ENCODE data around the gene TBCK. TPM values are rescaled to one million over a fixed set of nuclear protein-coding genes. Genes with fewer than 3 reads are reported as not detected.

TBCK gene
- total and polyA plus RNA-seq, 4 experiments from 2014 or later = 23.7 to 62.3 (median 43.1) TPM

GRCh38 chr4:106289737-106290136, 26.3 kb downstream of the TBCK start:
- Histone ChIP-seq H3K27me3 (ENCODE audit: insufficient read depth, low read length) (no peaks in the 10 kb centered on the region), H3K27ac (ENCODE audit: low read depth, low read length) (no peak overlapping the region), H3K4me3 (ENCODE audit: low read length in 2 of 2) (no peak overlapping the region), H3K9me3 (ENCODE audit: control insufficient read depth in 1 of 2, low read length in 2 of 2) (no peaks in the 10 kb centered on the region), H3K36me3 (ENCODE audit: insufficient read depth, low read length) (peaks cover 5% of the 10 kb centered on the region), H3K4me1 (ENCODE audit: insufficient read depth, low read length) (no peaks in the 10 kb centered on the region)
- ChIA-PET POLR2A (ENCODE audit: partially characterized antibody) (no interaction called here), CTCF (ENCODE audit: partially characterized antibody) (no interaction called here)
- H3K4me1 Mint-ChIP-seq = peaks cover 0 to 3% (median 0%) of the 10 kb centered on the region in 4 donors
- no peaks in the 10 kb centered on the region for H3K27me3 Mint-ChIP-seq
- no peak overlapping the region for H3K27ac Mint-ChIP-seq
- DNase-seq = no peak
- H3K4me3 Mint-ChIP-seq = no peak overlapping the region
- no peaks in the 10 kb centered on the region for H3K9me3 Mint-ChIP-seq
- H3K36me3 Mint-ChIP-seq = peaks cover 38 to 50% of the 10 kb centered on the region in 2 donors
- intact Hi-C loops (cut with micrococcal nuclease) = no loop called here

GRCh38 chr4:106287353-106287969, 28.5 kb downstream of the TBCK start:
- H3K9me3 Mint-ChIP-seq = peaks cover 0 to 2% (median 0%) of the 10 kb centered on the region in 8 donors
- no peak overlapping the region for H3K27ac ChIP-seq (ENCODE audit: low read depth, low read length)
- no peak overlapping the region for H3K27ac Mint-ChIP-seq
- H3K36me3 ChIP-seq (ENCODE audit: insufficient read depth, low read length) = no peaks in the 10 kb centered on the region
- H3K4me3 Mint-ChIP-seq = no peak overlapping the region
- intact Hi-C loops (cut with micrococcal nuclease) = no loop called here
- H3K9me3 ChIP-seq (ENCODE audit: control insufficient read depth in 1 of 2, low read length in 2 of 2) = no peaks in the 10 kb centered on the region
- H3K4me1 ChIP-seq (ENCODE audit: insufficient read depth, low read length) = no peaks in the 10 kb centered on the region
- DNase-seq = no peak
- no peak overlapping the region for H3K4me3 ChIP-seq (ENCODE audit: low read length in 2 of 2)
- CTCF ChIA-PET (ENCODE audit: partially characterized antibody) = no interaction called here
- POLR2A ChIA-PET (ENCODE audit: partially characterized antibody) = no interaction called here
- H3K27me3 ChIP-seq (ENCODE audit: insufficient read depth, low read length) = no peaks in the 10 kb centered on the region
- peaks cover 40 to 42% of the 10 kb centered on the region in 2 donors for H3K36me3 Mint-ChIP-seq
- H3K27me3 Mint-ChIP-seq = no peaks in the 10 kb centered on the region
- H3K4me1 Mint-ChIP-seq = peaks cover 0 to 4% (median 1%) of the 10 kb centered on the region in 4 donors

- Histone ChIP-seq H3K36me3 (ENCODE audit: insufficient read depth, low read length) (no peaks in the 10 kb centered on the region), H3K9me3 (ENCODE audit: control insufficient read depth in 1 of 2, low read length in 2 of 2) (no peaks in the 10 kb centered on the region), H3K27ac (ENCODE audit: low read depth, low read length) (no peak overlapping the region), H3K4me3 (ENCODE audit: low read length in 2 of 2) (no peak overlapping the region), H3K27me3 (ENCODE audit: insufficient read depth, low read length) (no peaks in the 10 kb centered on the region), H3K4me1 (ENCODE audit: insufficient read depth, low read length) (no peaks in the 10 kb centered on the region)
- ChIA-PET POLR2A (ENCODE audit: partially characterized antibody) (no interaction called here), CTCF (ENCODE audit: partially characterized antibody) (no interaction called here)
- Mint-ChIP-seq H3K4me3 (no peak overlapping the region), H3K27ac (no peak overlapping the region), H3K36me3 (peaks cover 40 to 41% of the 10 kb centered on the region in 2 donors), H3K4me1 (peaks cover 0 to 4% (median 2%) of the 10 kb centered on the region in 4 donors), H3K9me3 (peaks cover 0 to 2% (median 0%) of the 10 kb centered on the region in 8 donors), H3K27me3 (no peaks in the 10 kb centered on the region)
- intact Hi-C loops (cut with micrococcal nuclease) = no loop called here
- no peak for DNase-seq
Measured at GRCh38 chr4:106286611-106287010, 29.4 kb downstream of the TBCK start.

- ChIA-PET CTCF (ENCODE audit: partially characterized antibody) (no interaction called here), POLR2A (ENCODE audit: partially characterized antibody) (interaction anchor here (1.0 kb wide), 1 partner anchor 32 kb away, joined by 3 read pairs; the partner anchor contains the start of gene TBCK)
- Histone ChIP-seq H3K4me3 (ENCODE audit: low read length in 2 of 2) (no peak overlapping the region), H3K4me1 (ENCODE audit: insufficient read depth, low read length) (no peaks in the 10 kb centered on the region), H3K27me3 (ENCODE audit: insufficient read depth, low read length) (no peaks in the 10 kb centered on the region), H3K36me3 (ENCODE audit: insufficient read depth, low read length) (no peaks in the 10 kb centered on the region), H3K9me3 (ENCODE audit: control insufficient read depth in 1 of 2, low read length in 2 of 2) (no peaks in the 10 kb centered on the region), H3K27ac (ENCODE audit: low read depth, low read length) (no peak overlapping the region)
- H3K36me3 Mint-ChIP-seq = peaks cover 32 to 34% of the 10 kb centered on the region in 2 donors
- intact Hi-C loops (cut with micrococcal nuclease) = no loop called here
- peaks cover 0 to 7% (median 4%) of the 10 kb centered on the region in 4 donors for H3K4me1 Mint-ChIP-seq
- DNase-seq = no peak
- no peaks in the 10 kb centered on the region for H3K27me3 Mint-ChIP-seq
- no peak overlapping the region for H3K4me3 Mint-ChIP-seq
- H3K27ac Mint-ChIP-seq = no peak overlapping the region
- peaks cover 0 to 3% (median 0%) of the 10 kb centered on the region in 8 donors for H3K9me3 Mint-ChIP-seq
Measured at GRCh38 chr4:106284227-106284626, 31.8 kb downstream of the TBCK start.

- H3K27ac ChIP-seq (ENCODE audit: low read depth, low read length) = no peak overlapping the region
- no peaks in the 10 kb centered on the region for H3K4me1 ChIP-seq (ENCODE audit: insufficient read depth, low read length)
- no peak overlapping the region for H3K4me3 Mint-ChIP-seq
- intact Hi-C loops (cut with micrococcal nuclease) = no loop called here
- ChIA-PET CTCF (ENCODE audit: partially characterized antibody) (no interaction called here), POLR2A (ENCODE audit: partially characterized antibody) (no interaction called here)
- no peak overlapping the region for H3K27ac Mint-ChIP-seq
- H3K27me3 Mint-ChIP-seq = no peaks in the 10 kb centered on the region
- no peaks in the 10 kb centered on the region for H3K36me3 ChIP-seq (ENCODE audit: insufficient read depth, low read length)
- no peaks in the 10 kb centered on the region for H3K27me3 ChIP-seq (ENCODE audit: insufficient read depth, low read length)
- peaks cover 9 to 23% of the 10 kb centered on the region in 2 donors for H3K36me3 Mint-ChIP-seq
- DNase-seq = no peak
- peaks cover 0 to 3% (median 0%) of the 10 kb centered on the region in 8 donors for H3K9me3 Mint-ChIP-seq
- H3K4me3 ChIP-seq (ENCODE audit: low read length in 2 of 2) = no peak overlapping the region
- H3K4me1 Mint-ChIP-seq = peaks cover 0 to 9% (median 4%) of the 10 kb centered on the region in 4 donors
- no peaks in the 10 kb centered on the region for H3K9me3 ChIP-seq (ENCODE audit: control insufficient read depth in 1 of 2, low read length in 2 of 2)
Measured at GRCh38 chr4:106277140-106277675, 38.8 kb downstream of the TBCK start.

GRCh38 chr4:106273831-106274230, 42.2 kb downstream of the TBCK start:
- Mint-ChIP-seq H3K4me3 (no peak overlapping the region), H3K9me3 (no peaks in the 10 kb centered on the region), H3K27me3 (no peaks in the 10 kb centered on the region), H3K36me3 (peaks cover 5 to 20% of the 10 kb centered on the region in 2 donors), H3K4me1 (peaks cover 0 to 6% (median 2%) of the 10 kb centered on the region in 4 donors), H3K27ac (no peak overlapping the region)
- no peak overlapping the region for H3K27ac ChIP-seq (ENCODE audit: low read depth, low read length)
- H3K36me3 ChIP-seq (ENCODE audit: insufficient read depth, low read length) = no peaks in the 10 kb centered on the region
- ChIA-PET CTCF (ENCODE audit: partially characterized antibody) (no interaction called here), POLR2A (ENCODE audit: partially characterized antibody) (no interaction called here)
- H3K9me3 ChIP-seq (ENCODE audit: control insufficient read depth in 1 of 2, low read length in 2 of 2) = no peaks in the 10 kb centered on the region
- no peak for DNase-seq
- no peaks in the 10 kb centered on the region for H3K27me3 ChIP-seq (ENCODE audit: insufficient read depth, low read length)
- intact Hi-C loops (cut with micrococcal nuclease) = no loop called here
- no peak overlapping the region for H3K4me3 ChIP-seq (ENCODE audit: low read length in 2 of 2)
- H3K4me1 ChIP-seq (ENCODE audit: insufficient read depth, low read length) = no peaks in the 10 kb centered on the region

GRCh38 chr4:106270736-106271135, 45.3 kb downstream of the TBCK start:
- H3K4me3 Mint-ChIP-seq = no peak overlapping the region
- H3K4me1 Mint-ChIP-seq = peaks cover 0 to 9% (median 3%) of the 10 kb centered on the region in 4 donors
- no peak overlapping the region for H3K27ac Mint-ChIP-seq
- no peaks in the 10 kb centered on the region for H3K36me3 ChIP-seq (ENCODE audit: insufficient read depth, low read length)
- H3K27ac ChIP-seq (ENCODE audit: low read depth, low read length) = no peak overlapping the region
- CTCF ChIA-PET (ENCODE audit: partially characterized antibody) = no interaction called here
- no peaks in the 10 kb centered on the region for H3K4me1 ChIP-seq (ENCODE audit: insufficient read depth, low read length)
- H3K27me3 ChIP-seq (ENCODE audit: insufficient read depth, low read length) = no peaks in the 10 kb centered on the region
- no peaks in the 10 kb centered on the region for H3K9me3 Mint-ChIP-seq
- no peaks in the 10 kb centered on the region for H3K9me3 ChIP-seq (ENCODE audit: control insufficient read depth in 1 of 2, low read length in 2 of 2)
- intact Hi-C loops (cut with micrococcal nuclease) = no loop called here
- no peak overlapping the region for H3K4me3 ChIP-seq (ENCODE audit: low read length in 2 of 2)
- no peak for DNase-seq
- POLR2A ChIA-PET (ENCODE audit: partially characterized antibody) = no interaction called here
- H3K36me3 Mint-ChIP-seq = peaks cover 10 to 17% of the 10 kb centered on the region in 2 donors
- no peaks in the 10 kb centered on the region for H3K27me3 Mint-ChIP-seq
